ENCODE measurements around the gene RGS3. TPM values are rescaled to one million over a fixed set of nuclear protein-coding genes. Genes with fewer than 3 reads are reported as not detected.

RGS3 gene
- total and polyA plus RNA-seq, 11 donors: 93.4 to 214 (median 134) TPM

DNA sequence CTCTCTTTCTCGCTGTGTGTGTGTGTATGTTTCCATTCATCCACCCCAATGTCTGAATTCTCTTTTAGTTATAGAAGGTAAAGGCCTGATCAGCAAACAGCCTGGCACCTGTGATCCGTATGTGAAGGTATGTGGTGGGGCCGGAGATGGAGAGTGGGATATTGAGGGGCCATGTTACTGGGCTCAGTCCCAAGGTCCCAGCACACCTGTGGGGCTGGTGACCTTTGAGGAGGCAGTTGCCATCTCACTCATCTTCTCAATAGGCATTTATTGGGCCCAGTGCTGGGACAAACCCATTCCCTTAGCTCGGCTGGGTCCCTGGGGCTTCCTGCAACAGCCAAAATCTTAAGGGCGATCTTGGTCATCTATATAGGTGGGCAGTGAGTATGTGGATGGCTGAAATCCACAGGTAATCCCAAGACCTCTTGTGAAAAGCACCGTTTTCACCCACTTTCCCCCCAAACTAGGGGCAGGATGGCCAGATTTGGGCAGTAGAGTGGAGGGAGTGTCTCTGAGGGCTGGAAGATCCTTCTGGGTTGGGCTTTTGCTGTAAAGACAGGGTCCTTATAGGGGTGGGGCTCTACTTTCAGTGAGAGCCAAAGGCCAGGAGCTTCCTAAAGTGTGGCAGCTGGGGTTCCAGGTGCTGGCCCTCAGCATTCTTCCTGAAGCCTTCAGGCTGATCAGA, 19.6 kb downstream of the RGS3 start:
- Histone ChIP-seq H3K36me3 (peaks cover 0 to 3% (median 0%) of the 10 kb centered on the region in 9 donors), H3K27ac (peak overlapping the region; percentile 7 to 84 (median 70)), H3K4me1 (peaks cover 9 to 51% (median 28%) of the 10 kb centered on the region in 12 donors), H3K9me3 (no peaks in the 10 kb centered on the region), H3K4me3 (no peak overlapping the region), H3K27me3 (no peaks in the 10 kb centered on the region)
- ATAC-seq (no peak), DNase-seq (peak in 1 of 5 donors; percentile 8)
- WGBS, 4 donors: 95 to 100% (median 98%) methylated on average over 5 to 6 of the region's 6 CpGs
- TF ChIP-seq, protein P1, sequence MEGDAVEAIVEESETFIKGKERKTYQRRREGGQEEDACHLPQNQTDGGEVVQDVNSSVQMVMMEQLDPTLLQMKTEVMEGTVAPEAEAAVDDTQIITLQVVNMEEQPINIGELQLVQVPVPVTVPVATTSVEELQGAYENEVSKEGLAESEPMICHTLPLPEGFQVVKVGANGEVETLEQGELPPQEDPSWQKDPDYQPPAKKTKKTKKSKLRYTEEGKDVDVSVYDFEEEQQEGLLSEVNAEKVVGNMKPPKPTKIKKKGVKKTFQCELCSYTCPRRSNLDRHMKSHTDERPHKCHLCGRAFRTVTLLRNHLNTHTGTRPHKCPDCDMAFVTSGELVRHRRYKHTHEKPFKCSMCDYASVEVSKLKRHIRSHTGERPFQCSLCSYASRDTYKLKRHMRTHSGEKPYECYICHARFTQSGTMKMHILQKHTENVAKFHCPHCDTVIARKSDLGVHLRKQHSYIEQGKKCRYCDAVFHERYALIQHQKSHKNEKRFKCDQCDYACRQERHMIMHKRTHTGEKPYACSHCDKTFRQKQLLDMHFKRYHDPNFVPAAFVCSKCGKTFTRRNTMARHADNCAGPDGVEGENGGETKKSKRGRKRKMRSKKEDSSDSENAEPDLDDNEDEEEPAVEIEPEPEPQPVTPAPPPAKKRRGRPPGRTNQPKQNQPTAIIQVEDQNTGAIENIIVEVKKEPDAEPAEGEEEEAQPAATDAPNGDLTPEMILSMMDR (IDR thresholded peaks at IDR 0.05): no peak
- TF ChIP-seq POLR2A (IDR thresholded peaks at IDR 0.05): no peak
- intact Hi-C loops (cut with DNase I): loop anchor here in 1 of 10 donors (5.0 kb wide), 1 partner anchor 49 kb away; no protein-coding TSS in a partner anchor

DNA sequence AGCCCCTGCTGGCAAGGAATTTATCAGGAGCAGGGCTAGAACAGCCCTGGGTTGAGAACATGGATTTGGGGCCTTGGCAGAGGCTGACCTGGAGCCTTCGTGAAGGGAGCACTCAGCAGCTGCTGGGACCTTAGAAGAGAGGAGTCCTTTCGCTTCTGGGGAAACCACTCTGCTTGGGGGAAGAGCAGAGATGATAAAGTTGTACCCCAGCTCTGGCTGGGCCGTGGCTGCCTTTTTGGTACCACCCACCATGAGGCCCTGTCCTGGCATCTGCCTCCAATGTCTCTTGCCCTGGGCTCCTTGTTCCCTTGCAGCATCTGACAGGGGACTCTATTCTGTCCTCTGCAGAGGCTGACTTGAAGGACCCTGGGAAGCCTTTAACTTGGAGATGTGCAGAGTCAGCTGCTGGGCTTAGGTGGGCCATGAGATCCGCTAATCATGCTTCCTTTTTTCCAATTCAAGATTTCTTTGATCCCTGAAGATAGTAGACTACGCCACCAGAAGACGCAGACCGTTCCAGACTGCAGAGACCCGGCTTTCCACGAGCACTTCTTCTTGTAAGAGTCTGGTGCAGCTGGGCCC, 20.2 kb downstream of the RGS3 start:
- peaks cover 0 to 3% (median 0%) of the 10 kb centered on the region in 9 donors for H3K36me3 ChIP-seq
- peaks cover 9 to 52% (median 31%) of the 10 kb centered on the region in 12 donors for H3K4me1 ChIP-seq
- ATAC-seq: peak in 2 of 4 donors; percentile 2 to 10
- peak overlapping the region; percentile 7 to 84 (median 70) for H3K27ac ChIP-seq
- H3K4me3 ChIP-seq: no peak overlapping the region
- TF ChIP-seq POLR2A (IDR thresholded peaks at IDR 0.05): no peak
- TF ChIP-seq, protein P1 (IDR thresholded peaks at IDR 0.05): no peak
- WGBS, 4 donors: 58 to 67% (median 61%) methylated on average over 9 of the region's 9 CpGs
- peak in 1 of 5 donors; percentile 14 for DNase-seq
- intact Hi-C loops (cut with DNase I): loop anchor here in 1 of 10 donors (5.0 kb wide), 1 partner anchor 49 kb away; no protein-coding TSS in a partner anchor
- H3K27me3 ChIP-seq: no peaks in the 10 kb centered on the region
- H3K9me3 ChIP-seq: no peaks in the 10 kb centered on the region

DNA sequence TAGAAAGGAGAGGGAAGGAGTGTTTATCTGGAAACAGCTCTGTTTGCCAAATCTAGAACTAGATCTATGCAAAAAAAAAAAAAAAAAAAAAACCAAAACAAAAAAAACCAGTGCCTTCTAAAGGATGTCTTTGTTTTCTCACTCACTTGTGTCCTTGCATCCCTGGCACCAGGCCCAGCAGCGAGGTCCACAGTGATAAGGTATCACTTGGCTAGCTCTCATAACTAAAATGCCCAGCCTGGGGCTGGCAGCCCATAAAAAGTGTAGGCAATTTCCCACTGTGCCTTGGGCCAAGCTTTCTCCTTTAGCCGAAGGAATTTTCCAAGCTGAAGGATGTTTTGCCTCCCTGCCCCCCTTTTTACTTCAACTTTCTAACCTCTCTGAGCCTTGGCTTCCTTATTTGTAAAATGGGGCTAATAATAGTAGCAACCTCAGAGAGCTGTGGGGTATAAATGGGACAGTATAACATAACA, 20.8 kb downstream of the RGS3 start:
- peak; percentile 66 to 80 (median 72) for ATAC-seq
- no peaks in the 10 kb centered on the region for H3K27me3 ChIP-seq
- H3K9me3 ChIP-seq: no peaks in the 10 kb centered on the region
- peak; percentile 82 to 88 (median 83) for DNase-seq
- H3K27ac ChIP-seq: peak overlapping the region; percentile 18 to 87 (median 74)
- peaks cover 0 to 3% (median 0%) of the 10 kb centered on the region in 9 donors for H3K36me3 ChIP-seq
- intact Hi-C loops (cut with DNase I): loop anchor here in 1 of 10 donors (5.0 kb wide), 1 partner anchor 48 kb away; no protein-coding TSS in a partner anchor
- WGBS, 4 donors: 5 to 11% (median 9%) methylated on average over 2 of the region's 2 CpGs
- TF ChIP-seq, protein P1 (IDR thresholded peaks at IDR 0.05): no peak
- TF ChIP-seq POLR2A (IDR thresholded peaks at IDR 0.05): no peak
- no peak overlapping the region for H3K4me3 ChIP-seq
- peaks cover 9 to 53% (median 31%) of the 10 kb centered on the region in 12 donors for H3K4me1 ChIP-seq

DNA sequence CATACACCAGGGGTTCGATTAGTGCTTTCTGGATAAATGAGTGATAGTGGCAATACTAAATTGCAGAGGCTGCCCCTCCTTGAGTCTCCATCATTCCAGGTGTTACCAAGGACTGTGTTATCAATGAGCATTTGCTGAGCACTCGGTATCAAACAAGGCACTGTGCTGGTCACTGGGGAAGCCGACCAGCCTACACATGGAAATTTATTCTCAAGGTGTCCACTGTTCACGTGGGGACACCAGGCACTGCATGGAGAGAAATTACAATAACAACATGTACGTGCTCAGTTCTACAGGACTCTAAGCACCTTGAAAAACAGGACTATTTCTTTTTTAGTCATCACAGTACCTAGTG, 22.2 kb downstream of the RGS3 start:
- Histone ChIP-seq H3K27me3 (no peaks in the 10 kb centered on the region), H3K36me3 (peaks cover 0 to 3% (median 0%) of the 10 kb centered on the region in 9 donors), H3K4me1 (peaks cover 9 to 51% (median 27%) of the 10 kb centered on the region in 12 donors), H3K9me3 (no peaks in the 10 kb centered on the region), H3K4me3 (no peak overlapping the region), H3K27ac (peak overlapping the region in 10 of 12 donors; percentile 18 to 87 (median 78))
- WGBS, 4 donors: 84 to 91% (median 86%) methylated on average over 5 of the region's 5 CpGs
- intact Hi-C loops (cut with DNase I): no loop called here
- TF ChIP-seq, protein P1 (IDR thresholded peaks at IDR 0.05): no peak
- no peak for TF ChIP-seq POLR2A (IDR thresholded peaks at IDR 0.05)
- no peak for DNase-seq
- ATAC-seq: no peak
